ENCODE data around the gene KEAP1.

KEAP1 gene

GRCh38 chr19:10474962-10475451, 28.1 kb downstream of the KEAP1 start:
- no peak overlapping the region for H3K27ac ChIP-seq (ENCODE audit: low read depth, low read length)
- no CpG with 5 or more reads among the region's 6 CpGs for WGBS (ENCODE audit: extremely low coverage, insufficient coverage, insufficient read length)
- H3K4me1 ChIP-seq (ENCODE audit: control insufficient read depth in 1 of 2, insufficient read depth in 2 of 2, low read length in 2 of 2) = no peaks in the 10 kb centered on the region
- no peak overlapping the region for H4K91ac ChIP-seq (ENCODE audit: low read depth, low read length)
- H3K36me3 ChIP-seq (ENCODE audit: control insufficient read depth in 1 of 2, insufficient read depth in 2 of 2, low read length in 2 of 2) = no peaks in the 10 kb centered on the region
- H3K4me3 ChIP-seq (ENCODE audit: low read depth, low read length) = no peak overlapping the region
- no peak overlapping the region for H3K14ac ChIP-seq (ENCODE audit: low read length)
- no peak overlapping the region for H2AK5ac ChIP-seq (ENCODE audit: low read length)
- DNase-seq = peak in 1 of 2 donors; percentile 17
- no peak overlapping the region for H2BK12ac ChIP-seq (ENCODE audit: low read length)
- H2BK120ac ChIP-seq (ENCODE audit: insufficient read depth, low read length, poor library complexity) = no peak overlapping the region
- no peak overlapping the region for H4K8ac ChIP-seq (ENCODE audit: low read depth, low read length)
- H3K4me2 ChIP-seq (ENCODE audit: low read length) = no peak overlapping the region
- no peaks in the 10 kb centered on the region for H3K79me1 ChIP-seq (ENCODE audit: low read length)
- no peak overlapping the region for H2AFZ ChIP-seq (ENCODE audit: insufficient read depth, low read length, poor library complexity)
- H3K79me2 ChIP-seq (ENCODE audit: control insufficient read depth, insufficient read depth, low read length, poor library complexity) = no peaks in the 10 kb centered on the region
- H2BK5ac ChIP-seq (ENCODE audit: low read depth, low read length, poor library complexity) = no peak overlapping the region
- no peak overlapping the region for H3K18ac ChIP-seq (ENCODE audit: low read length)
- no peak overlapping the region for H3K23ac ChIP-seq (ENCODE audit: low read length)
- H4K12ac ChIP-seq (ENCODE audit: low read depth, low read length) = no peak overlapping the region
- no peak overlapping the region for H3K4ac ChIP-seq (ENCODE audit: low read depth, low read length)
- no peak overlapping the region for H3K9ac ChIP-seq (ENCODE audit: low read length)
- no peaks in the 10 kb centered on the region for H3K9me3 ChIP-seq (ENCODE audit: insufficient read depth, low read depth, low read length)
- no peaks in the 10 kb centered on the region for H3K27me3 ChIP-seq (ENCODE audit: insufficient read depth, low read length)

GRCh38 chr19:10473192-10473591, 30.0 kb downstream of the KEAP1 start:
- no peak overlapping the region for H4K91ac ChIP-seq (ENCODE audit: low read depth, low read length)
- no CpG with 5 or more reads among the region's 5 CpGs for WGBS (ENCODE audit: extremely low coverage, insufficient coverage, insufficient read length)

GRCh38 chr19:10471909-10472308, 31.2 kb downstream of the KEAP1 start:
- Histone ChIP-seq H3K4me2 (ENCODE audit: low read length) (no peak overlapping the region), H3K79me1 (ENCODE audit: low read length) (no peaks in the 10 kb centered on the region), H2AK5ac (ENCODE audit: low read length) (no peak overlapping the region), H4K8ac (ENCODE audit: low read depth, low read length) (no peak overlapping the region), H4K12ac (ENCODE audit: low read depth, low read length) (no peak overlapping the region), H2BK5ac (ENCODE audit: low read depth, low read length, poor library complexity) (no peak overlapping the region), H2AFZ (ENCODE audit: insufficient read depth, low read length, poor library complexity) (no peak overlapping the region), H3K9ac (ENCODE audit: low read length) (no peak overlapping the region), H2BK12ac (ENCODE audit: low read length) (no peak overlapping the region), H2BK120ac (ENCODE audit: insufficient read depth, low read length, poor library complexity) (no peak overlapping the region), H3K23ac (ENCODE audit: low read length) (no peak overlapping the region), H3K18ac (ENCODE audit: low read length) (no peak overlapping the region), H3K4ac (ENCODE audit: low read depth, low read length) (no peak overlapping the region), H3K36me3 (ENCODE audit: control insufficient read depth in 1 of 2, insufficient read depth in 2 of 2, low read length in 2 of 2) (no peaks in the 10 kb centered on the region), H3K4me3 (ENCODE audit: low read depth, low read length) (no peak overlapping the region), H3K79me2 (ENCODE audit: control insufficient read depth, insufficient read depth, low read length, poor library complexity) (no peaks in the 10 kb centered on the region), H3K27ac (ENCODE audit: low read depth, low read length) (no peak overlapping the region), H3K4me1 (ENCODE audit: control insufficient read depth in 1 of 2, insufficient read depth in 2 of 2, low read length in 2 of 2) (no peaks in the 10 kb centered on the region), H4K91ac (ENCODE audit: low read depth, low read length) (no peak overlapping the region), H3K14ac (ENCODE audit: low read length) (no peak overlapping the region), H3K9me3 (ENCODE audit: insufficient read depth, low read depth, low read length) (no peaks in the 10 kb centered on the region), H3K27me3 (ENCODE audit: insufficient read depth, low read length) (no peaks in the 10 kb centered on the region)
- WGBS (ENCODE audit: extremely low coverage, insufficient coverage, insufficient read length) = no CpG with 5 or more reads among the region's 6 CpGs
- DNase-seq = peak in 1 of 2 donors; percentile 59

More at GRCh38 chr19:10473192-10473591, 30.0 kb downstream of the KEAP1 start:
- Histone ChIP-seq H2BK120ac (ENCODE audit: insufficient read depth, low read length, poor library complexity) (no peak overlapping the region), H3K27me3 (ENCODE audit: insufficient read depth, low read length) (no peaks in the 10 kb centered on the region), H3K4me2 (ENCODE audit: low read length) (no peak overlapping the region), H3K23ac (ENCODE audit: low read length) (no peak overlapping the region), H3K9me3 (ENCODE audit: insufficient read depth, low read depth, low read length) (no peaks in the 10 kb centered on the region), H3K36me3 (ENCODE audit: control insufficient read depth in 1 of 2, insufficient read depth in 2 of 2, low read length in 2 of 2) (no peaks in the 10 kb centered on the region), H3K9ac (ENCODE audit: low read length) (no peak overlapping the region), H3K27ac (ENCODE audit: low read depth, low read length) (no peak overlapping the region), H4K12ac (ENCODE audit: low read depth, low read length) (no peak overlapping the region), H2AFZ (ENCODE audit: insufficient read depth, low read length, poor library complexity) (no peak overlapping the region), H3K79me2 (ENCODE audit: control insufficient read depth, insufficient read depth, low read length, poor library complexity) (no peaks in the 10 kb centered on the region), H3K4ac (ENCODE audit: low read depth, low read length) (no peak overlapping the region), H3K14ac (ENCODE audit: low read length) (no peak overlapping the region), H2BK12ac (ENCODE audit: low read length) (no peak overlapping the region), H3K4me1 (ENCODE audit: control insufficient read depth in 1 of 2, insufficient read depth in 2 of 2, low read length in 2 of 2) (no peaks in the 10 kb centered on the region), H3K4me3 (ENCODE audit: low read depth, low read length) (no peak overlapping the region), H3K79me1 (ENCODE audit: low read length) (no peaks in the 10 kb centered on the region), H2AK5ac (ENCODE audit: low read length) (no peak overlapping the region), H3K18ac (ENCODE audit: low read length) (no peak overlapping the region), H2BK5ac (ENCODE audit: low read depth, low read length, poor library complexity) (no peak overlapping the region), H4K8ac (ENCODE audit: low read depth, low read length) (no peak overlapping the region)
- DNase-seq = no peak

- Histone ChIP-seq H3K14ac (ENCODE audit: low read length) (no peak overlapping the region), H3K27ac (ENCODE audit: low read depth, low read length) (no peak overlapping the region), H4K8ac (ENCODE audit: low read depth, low read length) (no peak overlapping the region), H2BK5ac (ENCODE audit: low read depth, low read length, poor library complexity) (no peak overlapping the region), H3K9ac (ENCODE audit: low read length) (no peak overlapping the region), H3K9me3 (ENCODE audit: insufficient read depth, low read depth, low read length) (no peaks in the 10 kb centered on the region), H2BK120ac (ENCODE audit: insufficient read depth, low read length, poor library complexity) (no peak overlapping the region), H3K4me2 (ENCODE audit: low read length) (no peak overlapping the region), H2AK5ac (ENCODE audit: low read length) (no peak overlapping the region), H4K91ac (ENCODE audit: low read depth, low read length) (no peak overlapping the region), H3K23ac (ENCODE audit: low read length) (no peak overlapping the region), H3K27me3 (ENCODE audit: insufficient read depth, low read length) (no peaks in the 10 kb centered on the region), H3K4me1 (ENCODE audit: control insufficient read depth in 1 of 2, insufficient read depth in 2 of 2, low read length in 2 of 2) (no peaks in the 10 kb centered on the region), H2BK12ac (ENCODE audit: low read length) (no peak overlapping the region), H3K36me3 (ENCODE audit: control insufficient read depth in 1 of 2, insufficient read depth in 2 of 2, low read length in 2 of 2) (no peaks in the 10 kb centered on the region), H3K79me1 (ENCODE audit: low read length) (no peaks in the 10 kb centered on the region), H2AFZ (ENCODE audit: insufficient read depth, low read length, poor library complexity) (no peak overlapping the region), H3K79me2 (ENCODE audit: control insufficient read depth, insufficient read depth, low read length, poor library complexity) (no peaks in the 10 kb centered on the region), H4K12ac (ENCODE audit: low read depth, low read length) (no peak overlapping the region), H3K4me3 (ENCODE audit: low read depth, low read length) (no peak overlapping the region), H3K4ac (ENCODE audit: low read depth, low read length) (no peak overlapping the region), H3K18ac (ENCODE audit: low read length) (no peak overlapping the region)
- WGBS (ENCODE audit: extremely low coverage, insufficient coverage, insufficient read length) = no CpG with 5 or more reads among the region's 12 CpGs
- no peak for DNase-seq
These were observed 35.0 kb downstream of the KEAP1 start for GRCh38 chr19:10468133-10468532.
